Ectodermal cell (in vitro differentiated cells): Measurements from ENCODE around the gene CELA2B.
"Not testable (repeated sequence)": the region's sequence is repeated elsewhere in the genome, so short reads cannot be mapped to it uniquely, and the experiment has no call there.

ENCODE experiments used
- H3K27ac ChIP-seq: 2 replicates; pipeline ENCODE4 v1.7.0; 2013; ENCODE audit warnings: mild to moderate bottlenecking, low read depth, low read length; ENCODE audit not compliant: insufficient read depth, poor library complexity, severe bottlenecking
- H3K27me3 ChIP-seq: 2 replicates; pipeline ENCODE4 v1.7.0; 2013; ENCODE audit warnings: mild to moderate bottlenecking, low read length; ENCODE audit not compliant: insufficient read depth, control insufficient read depth, poor library complexity, severe bottlenecking
- H3K36me3 ChIP-seq: one replicate; pipeline ENCODE4 v1.7.0; 2013; ENCODE audit warnings: low read length; ENCODE audit not compliant: control insufficient read depth, insufficient read depth
- H3K4me1 ChIP-seq: one replicate; pipeline ENCODE4 v1.7.0; 2013; ENCODE audit warnings: low read length; ENCODE audit not compliant: control insufficient read depth, insufficient read depth
- H3K4me3 ChIP-seq: 2 replicates; pipeline ENCODE4 v1.7.0; 2013; ENCODE audit warnings: low read depth, low read length, control low read depth; ENCODE audit not compliant: insufficient read depth
- H3K9me3 ChIP-seq: 2 replicates; pipeline ENCODE4 v1.7.0; 2013; ENCODE audit warnings: mild to moderate bottlenecking, low read length, moderate library complexity; ENCODE audit not compliant: control insufficient read depth
- WGBS, 2 experiments: methylation state at CpG; one replicate each; pipeline ENCODE4 v1.1.7; 2013; ENCODE audit warnings: missing lambda C conversion rate in 2 of 2; 5-methylcytosine and 5-hydroxymethylcytosine counted together

The CELA2B gene

GRCh38 chr1:15482455-15482854, 6.6 kb downstream of the CELA2B start:
- not testable (repeated sequence) for H3K4me1 ChIP-seq, H3K9me3 ChIP-seq, H3K36me3 ChIP-seq, H3K4me3 ChIP-seq, H3K27me3 ChIP-seq, H3K27ac ChIP-seq
- 90% methylated on average over 6 of the region's 6 CpGs for WGBS, 2 experiments

GRCh38 chr1:15482983-15483543, 7.2 kb downstream of the CELA2B start:
- H3K4me1 ChIP-seq, H3K27me3 ChIP-seq, H3K36me3 ChIP-seq, H3K27ac ChIP-seq, H3K9me3 ChIP-seq, H3K4me3 ChIP-seq: not testable (repeated sequence)
- WGBS, 2 experiments: 89 to 90% methylated on average over 12 to 14 of the region's 16 CpGs

- 92 to 96% methylated on average over 2 of the region's 2 CpGs for WGBS, 2 experiments
- H3K36me3 ChIP-seq: no peaks in the 10 kb centered on the region
- H3K4me1 ChIP-seq: no peaks in the 10 kb centered on the region
- no peak overlapping the region for H3K27ac ChIP-seq
- H3K9me3 ChIP-seq: no peaks in the 10 kb centered on the region
- no peak overlapping the region for H3K4me3 ChIP-seq
- H3K27me3 ChIP-seq: no peaks in the 10 kb centered on the region
Observed at GRCh38 chr1:15483971-15484370, 8.1 kb downstream of the CELA2B start.

DNA sequence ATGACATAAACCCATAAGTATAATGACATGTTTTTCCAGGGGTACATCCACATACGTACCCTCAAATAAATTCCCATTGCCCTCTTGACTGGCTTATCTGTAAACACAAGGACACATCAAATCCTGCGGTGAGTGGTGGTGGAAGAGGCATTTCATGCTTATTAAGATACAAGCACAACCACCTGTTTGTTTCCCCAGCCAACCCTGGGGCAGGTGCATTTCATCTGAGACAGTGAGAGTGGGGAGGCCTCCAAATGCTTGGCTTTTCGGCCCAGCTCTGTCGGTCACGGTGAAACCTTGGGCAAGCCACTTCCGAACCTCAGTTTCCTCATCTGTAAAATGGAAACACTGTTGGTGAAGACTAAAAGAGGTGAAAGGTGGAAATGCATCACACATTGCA, 8.5 kb downstream of the CELA2B start:
- WGBS, 2 experiments: 99% methylated on average over 6 of the region's 6 CpGs
- H3K27me3 ChIP-seq: not testable (repeated sequence)

DNA sequence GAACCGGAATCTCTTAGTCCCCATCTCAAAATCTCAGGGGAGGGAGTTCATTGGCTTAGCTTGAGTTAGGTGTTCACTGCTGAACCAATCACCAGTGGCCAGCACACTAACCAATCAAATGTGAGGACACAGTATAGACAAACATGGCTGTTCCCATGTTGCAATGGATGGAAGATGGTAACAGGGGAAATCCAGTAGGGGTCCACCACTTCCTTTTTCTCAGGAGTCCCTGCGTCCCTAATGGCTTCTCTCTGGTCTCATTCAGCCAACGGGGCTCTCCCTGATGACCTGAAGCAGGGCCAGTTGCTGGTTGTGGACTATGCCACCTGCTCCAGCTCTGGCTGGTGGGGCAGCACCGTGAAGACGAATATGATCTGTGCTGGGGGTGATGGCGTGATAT, 9.7 kb downstream of the CELA2B start:
- WGBS, 2 experiments: 96% methylated on average over 6 of the region's 6 CpGs
- H3K9me3 ChIP-seq: no peaks in the 10 kb centered on the region

More for the DNA sequence above, 8.5 kb downstream of the CELA2B start:
- not testable (repeated sequence) for H3K36me3 ChIP-seq, H3K4me1 ChIP-seq, H3K4me3 ChIP-seq, H3K27ac ChIP-seq, H3K9me3 ChIP-seq

GRCh38 chr1:15486844-15487610, 11.1 kb downstream of the CELA2B start:
- H3K9me3 ChIP-seq, H3K4me1 ChIP-seq, H3K36me3 ChIP-seq, H3K27ac ChIP-seq, H3K4me3 ChIP-seq, H3K27me3 ChIP-seq: not testable (repeated sequence)
- WGBS, 2 experiments: 94 to 96% methylated on average over 16 to 17 of the region's 17 CpGs

More for the DNA sequence above, 9.7 kb downstream of the CELA2B start:
- H3K4me3 ChIP-seq: no peak overlapping the region
- no peaks in the 10 kb centered on the region for H3K4me1 ChIP-seq
- H3K27me3 ChIP-seq: no peaks in the 10 kb centered on the region
- no peak overlapping the region for H3K27ac ChIP-seq
- H3K36me3 ChIP-seq: no peaks in the 10 kb centered on the region

DNA sequence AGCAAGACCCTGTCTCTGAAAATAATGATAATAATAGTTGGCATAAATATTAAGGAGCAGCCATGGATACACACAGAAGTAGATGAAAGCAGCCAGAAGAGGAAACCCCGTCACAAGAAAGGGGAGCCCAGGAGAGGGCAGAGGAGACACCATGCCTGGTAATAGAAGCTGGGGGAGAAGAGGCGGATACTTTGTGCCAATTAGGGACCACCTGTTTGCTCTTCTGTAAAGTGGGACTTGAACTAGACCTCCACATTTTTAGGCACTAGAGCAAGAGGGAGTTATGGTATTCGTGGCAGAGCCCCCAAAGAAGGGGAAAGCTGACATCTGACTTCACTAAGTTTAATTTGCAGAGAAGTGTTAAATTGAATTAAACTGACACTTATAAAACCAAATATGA, 12.5 kb downstream of the CELA2B start:
- no peaks in the 10 kb centered on the region for H3K9me3 ChIP-seq
- H3K27ac ChIP-seq: no peak overlapping the region
- no peaks in the 10 kb centered on the region for H3K36me3 ChIP-seq
- H3K4me3 ChIP-seq: no peak overlapping the region
- WGBS, 2 experiments: 91 to 94% methylated on average over 3 of the region's 3 CpGs
- H3K4me1 ChIP-seq: no peaks in the 10 kb centered on the region
- H3K27me3 ChIP-seq: no peaks in the 10 kb centered on the region

- no peaks in the 10 kb centered on the region for H3K9me3 ChIP-seq
- H3K4me3 ChIP-seq: no peak overlapping the region
- WGBS, 2 experiments: 86 to 89% methylated on average over 13 of the region's 13 CpGs
- H3K36me3 ChIP-seq: no peaks in the 10 kb centered on the region
- H3K27me3 ChIP-seq: no peaks in the 10 kb centered on the region
- H3K27ac ChIP-seq: no peak overlapping the region
- no peaks in the 10 kb centered on the region for H3K4me1 ChIP-seq
Observed at GRCh38 chr1:15489052-15489736, 13.3 kb downstream of the CELA2B start.

- not testable (repeated sequence) for H3K36me3 ChIP-seq, H3K4me1 ChIP-seq, H3K4me3 ChIP-seq, H3K27me3 ChIP-seq, H3K9me3 ChIP-seq, H3K27ac ChIP-seq
- WGBS, 2 experiments: 96 to 98% methylated on average over 4 of the region's 4 CpGs
Observed at GRCh38 chr1:15491010-15491409, 15.1 kb downstream of the CELA2B start.

DNA sequence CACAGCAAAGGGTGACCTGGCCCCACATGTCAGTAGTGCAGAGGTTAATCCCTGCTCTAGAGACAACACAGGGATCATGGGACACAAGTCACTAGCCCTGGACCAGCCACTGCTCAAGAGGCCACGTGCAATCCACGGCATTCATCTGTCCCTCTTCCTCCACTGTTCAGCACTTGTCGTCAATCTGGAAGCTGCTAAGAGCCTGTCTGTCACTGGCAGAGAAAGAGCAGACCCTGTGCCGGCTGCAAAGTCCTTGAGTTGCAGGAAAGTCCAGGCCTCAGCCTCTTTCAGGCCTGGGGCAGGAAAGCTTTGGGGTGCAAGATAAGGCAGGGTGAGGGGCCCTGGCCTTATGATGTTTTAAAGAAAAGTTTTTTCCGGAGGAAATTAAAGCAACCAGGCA, 16.7 kb downstream of the CELA2B start:
- WGBS, 2 experiments: 96% methylated on average over 5 of the region's 5 CpGs
- H3K36me3 ChIP-seq: peaks cover 3% of the 10 kb centered on the region
- no peaks in the 10 kb centered on the region for H3K27me3 ChIP-seq
- no peak overlapping the region for H3K4me3 ChIP-seq
- H3K4me1 ChIP-seq: no peaks in the 10 kb centered on the region
- H3K9me3 ChIP-seq: no peaks in the 10 kb centered on the region
- no peak overlapping the region for H3K27ac ChIP-seq
